GM23338 (cell line): ENCODE data around the gene KCNAB1. TPM values are rescaled to one million over a fixed set of nuclear protein-coding genes. Genes with fewer than 3 reads are reported as not detected.

Experiments used
- ATAC-seq: fragments of 200-7000 bp; cut with Tn5 transposase; 3 replicates; pipeline ENCODE4 v1.9.1; 2020
- DNase-seq: peaks from one replicate; pipeline ENCODE4 v3.0.0-alpha.2; 2015; ENCODE audit warnings: low spot score
- H2AFZ ChIP-seq: fragments of 200-600 bp; sonication (generic); 2 replicates; pipeline ENCODE4 v1.8.0; 2016; ENCODE audit warnings: antibody characterized with exemption, mild to moderate bottlenecking, moderate library complexity
- H3F3A ChIP-seq: fragments of 200-600 bp; sonication (generic); replicated peaks from 2 replicates; pipeline ENCODE4 v1.8.0; 2017; ENCODE audit warnings: antibody characterized with exemption, mixed run types, low read depth
- H3K27ac ChIP-seq: fragments of 200-600 bp; sonication (generic); 2 replicates; pipeline ENCODE4 v1.6.1; 2016; ENCODE audit warnings: low read depth
- H3K27me3 ChIP-seq: fragments of 200-600 bp; sonication (generic); 2 replicates; pipeline ENCODE4 v1.8.0; 2016; ENCODE audit warnings: mild to moderate bottlenecking, mixed run types, moderate library complexity; ENCODE audit not compliant: insufficient read depth
- H3K36me3 ChIP-seq: fragments of 200-600 bp; sonication (generic); 2 replicates; pipeline ENCODE4 v1.8.0; 2016; ENCODE audit warnings: mild to moderate bottlenecking; ENCODE audit not compliant: insufficient read depth
- H3K4me1 ChIP-seq: fragments of 200-600 bp; sonication (generic); 2 replicates; pipeline ENCODE4 v1.8.0; 2016; ENCODE audit warnings: mild to moderate bottlenecking, moderate library complexity; ENCODE audit not compliant: insufficient read depth
- H3K4me2 ChIP-seq: fragments of 200-600 bp; sonication (generic); 2 replicates; pipeline ENCODE4 v1.7.1; 2017; ENCODE audit warnings: mixed run types
- H3K4me3 ChIP-seq: fragments of 200-600 bp; sonication (generic); 2 replicates; pipeline ENCODE4 v1.6.1; 2016; ENCODE audit warnings: mixed run types
- H3K79me2 ChIP-seq: fragments of 200-600 bp; sonication (generic); replicated peaks from 2 replicates; pipeline ENCODE4 v1.8.0; 2017; ENCODE audit warnings: mild to moderate bottlenecking; ENCODE audit not compliant: insufficient read depth
- H3K9me2 ChIP-seq: fragments of 200-600 bp; sonication (generic); 2 replicates; pipeline ENCODE4 v1.8.0; 2017; ENCODE audit not compliant: insufficient read depth
- H4K20me1 ChIP-seq: fragments of 200-600 bp; sonication (generic); replicated peaks from 2 replicates; pipeline ENCODE4 v1.8.0; 2017; ENCODE audit warnings: mild to moderate bottlenecking; ENCODE audit not compliant: insufficient read depth
- H3K27ac Mint-ChIP-seq: 2 replicates; pipeline ENCODE4 v1.8.0; 2020; ENCODE audit warnings: inconsistent platforms, mild to moderate bottlenecking, moderate library complexity, mixed read lengths
- H3K27me3 Mint-ChIP-seq: 3 replicates; pipeline ENCODE4 v1.8.0; 2022; ENCODE audit warnings: low read depth, mild to moderate bottlenecking, moderate library complexity, mixed read lengths, inconsistent platforms; ENCODE audit not compliant: insufficient read depth, poor library complexity
- H3K36me3 Mint-ChIP-seq: 3 replicates; pipeline ENCODE4 v1.8.0; 2021; ENCODE audit warnings: low read depth, mild to moderate bottlenecking, inconsistent platforms, moderate library complexity, mixed read lengths
- H3K4me1 Mint-ChIP-seq: 3 replicates; pipeline ENCODE4 v1.8.0; 2020; ENCODE audit warnings: mild to moderate bottlenecking, inconsistent platforms, mixed read lengths
- H3K4me3 Mint-ChIP-seq: 3 replicates; pipeline ENCODE4 v1.8.0; 2021; ENCODE audit warnings: moderate library complexity, mild to moderate bottlenecking, inconsistent platforms, mixed read lengths
- H3K9me3 Mint-ChIP-seq: 3 replicates; pipeline ENCODE4 v1.8.0; 2020; ENCODE audit warnings: moderate library complexity, mild to moderate bottlenecking, inconsistent platforms, mixed read lengths
- CREB1 ChIP-seq: fragments of 250-450 bp; sonication (Bioruptor Pico); IDR thresholded peaks from 2 replicates; pipeline ENCODE4 v1.5.0; 2020; ENCODE audit warnings: low read depth, mild to moderate bottlenecking, moderate library complexity
- EZH2 ChIP-seq: fragments of 200-600 bp; sonication (generic); IDR thresholded peaks from one replicate; pipeline ENCODE4 v1.8.0; 2017; ENCODE audit warnings: antibody characterized with exemption, mild to moderate bottlenecking, low read depth; ENCODE audit not compliant: unreplicated experiment
- EZH2phosphoT487 ChIP-seq: fragments of 200-600 bp; sonication (generic); IDR thresholded peaks from one replicate; pipeline ENCODE4 v1.8.1; 2018; ENCODE audit warnings: antibody characterized with exemption; ENCODE audit not compliant: unreplicated experiment
- JUNB ChIP-seq: IDR thresholded peaks from one replicate; pipeline ENCODE4 v1.6.1; 2016; ENCODE audit warnings: antibody characterized with exemption; ENCODE audit not compliant: unreplicated experiment
- NANOG ChIP-seq: IDR thresholded peaks from 2 replicates; pipeline ENCODE4 v1.6.1; 2016; ENCODE audit warnings: antibody characterized with exemption, borderline replicate concordance
- STAT1 ChIP-seq: IDR thresholded peaks from one replicate; pipeline ENCODE4 v1.6.1; 2016; ENCODE audit warnings: antibody characterized with exemption; ENCODE audit not compliant: unreplicated experiment
- ZNF114 ChIP-seq: fragments of 250-450 bp; sonication (Bioruptor Pico); IDR thresholded peaks from 2 replicates; pipeline ENCODE4 v1.5.0; 2020; ENCODE audit warnings: mild to moderate bottlenecking, moderate library complexity
- polyA plus RNA-seq: library from polyadenylated mRNA; unstranded; fragments of >200 nt; fragmentation: Nextera tagmentation; extraction: Ambion mirVana; gene quantifications from 2 replicates; pipeline ENCODE4 v1.2.1, GENCODE V29; 2016
- total RNA-seq: library from RNA; depleted of rRNA; stranded (reverse); fragments of >200 nt; shearing (Covaris generic); gene quantifications from 2 replicates; pipeline ENCODE4 v1.2.3, GENCODE V29; 2014
- TF ChIP-seq, protein P1 (sequence below): IDR thresholded peaks from one replicate; pipeline ENCODE4 v1.6.1; 2018; ENCODE audit warnings: antibody characterized with exemption; ENCODE audit not compliant: unreplicated experiment
- TF ChIP-seq, protein P2 (sequence below), 2 experiments: fragments of 200-600 bp in 1 of 2; sonication (generic) in 1 of 2; conservative IDR thresholded peaks; 2 replicates each; pipeline versions ENCODE4 v1.5.1 to v1.6.1; 2016 to 2017; ENCODE audit warnings: antibody characterized with exemption in 2 of 2, low read depth in 2 of 2, mild to moderate bottlenecking in 2 of 2, moderate library complexity in 1 of 2
- TF ChIP-seq, protein P3 (sequence below): fragments of 250-450 bp; sonication (Bioruptor Pico); IDR thresholded peaks from 2 replicates; pipeline ENCODE4 v1.5.0; 2020; ENCODE audit warnings: mild to moderate bottlenecking, moderate library complexity
- TF ChIP-seq, protein P4 (sequence below): IDR thresholded peaks from 2 replicates; pipeline ENCODE4 v1.6.1; 2016; ENCODE audit warnings: antibody characterized with exemption

Gene KCNAB1
- total and polyA plus RNA-seq, 2 experiments from 2014 or later, result 0.69 to 2.6 TPM

DNA sequence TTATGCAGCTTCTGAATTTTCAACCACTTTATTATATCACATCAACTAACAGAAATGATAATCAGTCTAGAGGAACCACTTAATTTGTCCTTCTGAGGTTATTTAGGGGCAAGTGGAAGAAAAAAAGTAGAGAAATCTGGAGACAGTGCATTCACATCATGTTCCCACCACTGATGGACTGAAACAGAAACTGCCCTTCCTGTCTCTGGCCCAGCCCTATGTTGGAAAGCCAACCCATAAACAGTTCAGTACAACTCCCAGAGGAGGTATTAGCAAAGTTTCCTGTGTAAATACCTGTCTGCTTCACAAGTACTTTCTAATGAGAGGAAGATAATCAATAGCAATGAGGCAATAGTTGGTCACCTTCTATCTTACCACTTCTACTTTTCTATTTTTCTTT is 228.7 kb downstream of the KCNAB1 start (continued):
- TF ChIP-seq, protein P1, sequence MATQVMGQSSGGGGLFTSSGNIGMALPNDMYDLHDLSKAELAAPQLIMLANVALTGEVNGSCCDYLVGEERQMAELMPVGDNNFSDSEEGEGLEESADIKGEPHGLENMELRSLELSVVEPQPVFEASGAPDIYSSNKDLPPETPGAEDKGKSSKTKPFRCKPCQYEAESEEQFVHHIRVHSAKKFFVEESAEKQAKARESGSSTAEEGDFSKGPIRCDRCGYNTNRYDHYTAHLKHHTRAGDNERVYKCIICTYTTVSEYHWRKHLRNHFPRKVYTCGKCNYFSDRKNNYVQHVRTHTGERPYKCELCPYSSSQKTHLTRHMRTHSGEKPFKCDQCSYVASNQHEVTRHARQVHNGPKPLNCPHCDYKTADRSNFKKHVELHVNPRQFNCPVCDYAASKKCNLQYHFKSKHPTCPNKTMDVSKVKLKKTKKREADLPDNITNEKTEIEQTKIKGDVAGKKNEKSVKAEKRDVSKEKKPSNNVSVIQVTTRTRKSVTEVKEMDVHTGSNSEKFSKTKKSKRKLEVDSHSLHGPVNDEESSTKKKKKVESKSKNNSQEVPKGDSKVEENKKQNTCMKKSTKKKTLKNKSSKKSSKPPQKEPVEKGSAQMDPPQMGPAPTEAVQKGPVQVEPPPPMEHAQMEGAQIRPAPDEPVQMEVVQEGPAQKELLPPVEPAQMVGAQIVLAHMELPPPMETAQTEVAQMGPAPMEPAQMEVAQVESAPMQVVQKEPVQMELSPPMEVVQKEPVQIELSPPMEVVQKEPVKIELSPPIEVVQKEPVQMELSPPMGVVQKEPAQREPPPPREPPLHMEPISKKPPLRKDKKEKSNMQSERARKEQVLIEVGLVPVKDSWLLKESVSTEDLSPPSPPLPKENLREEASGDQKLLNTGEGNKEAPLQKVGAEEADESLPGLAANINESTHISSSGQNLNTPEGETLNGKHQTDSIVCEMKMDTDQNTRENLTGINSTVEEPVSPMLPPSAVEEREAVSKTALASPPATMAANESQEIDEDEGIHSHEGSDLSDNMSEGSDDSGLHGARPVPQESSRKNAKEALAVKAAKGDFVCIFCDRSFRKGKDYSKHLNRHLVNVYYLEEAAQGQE, result no peak
- TF ChIP-seq, protein P2, sequence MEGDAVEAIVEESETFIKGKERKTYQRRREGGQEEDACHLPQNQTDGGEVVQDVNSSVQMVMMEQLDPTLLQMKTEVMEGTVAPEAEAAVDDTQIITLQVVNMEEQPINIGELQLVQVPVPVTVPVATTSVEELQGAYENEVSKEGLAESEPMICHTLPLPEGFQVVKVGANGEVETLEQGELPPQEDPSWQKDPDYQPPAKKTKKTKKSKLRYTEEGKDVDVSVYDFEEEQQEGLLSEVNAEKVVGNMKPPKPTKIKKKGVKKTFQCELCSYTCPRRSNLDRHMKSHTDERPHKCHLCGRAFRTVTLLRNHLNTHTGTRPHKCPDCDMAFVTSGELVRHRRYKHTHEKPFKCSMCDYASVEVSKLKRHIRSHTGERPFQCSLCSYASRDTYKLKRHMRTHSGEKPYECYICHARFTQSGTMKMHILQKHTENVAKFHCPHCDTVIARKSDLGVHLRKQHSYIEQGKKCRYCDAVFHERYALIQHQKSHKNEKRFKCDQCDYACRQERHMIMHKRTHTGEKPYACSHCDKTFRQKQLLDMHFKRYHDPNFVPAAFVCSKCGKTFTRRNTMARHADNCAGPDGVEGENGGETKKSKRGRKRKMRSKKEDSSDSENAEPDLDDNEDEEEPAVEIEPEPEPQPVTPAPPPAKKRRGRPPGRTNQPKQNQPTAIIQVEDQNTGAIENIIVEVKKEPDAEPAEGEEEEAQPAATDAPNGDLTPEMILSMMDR (conservative IDR thresholded peaks at IDR 0.05; ENCODE audit: low read depth in 2 of 2), result no peak
- TF ChIP-seq STAT1 (no peak), ZNF114 (CRISPR knock-in tag) (no peak), CREB1 (CRISPR knock-in tag) (no peak), JUNB (no peak), EZH2 (no peak), NANOG (no peak)

DNA sequence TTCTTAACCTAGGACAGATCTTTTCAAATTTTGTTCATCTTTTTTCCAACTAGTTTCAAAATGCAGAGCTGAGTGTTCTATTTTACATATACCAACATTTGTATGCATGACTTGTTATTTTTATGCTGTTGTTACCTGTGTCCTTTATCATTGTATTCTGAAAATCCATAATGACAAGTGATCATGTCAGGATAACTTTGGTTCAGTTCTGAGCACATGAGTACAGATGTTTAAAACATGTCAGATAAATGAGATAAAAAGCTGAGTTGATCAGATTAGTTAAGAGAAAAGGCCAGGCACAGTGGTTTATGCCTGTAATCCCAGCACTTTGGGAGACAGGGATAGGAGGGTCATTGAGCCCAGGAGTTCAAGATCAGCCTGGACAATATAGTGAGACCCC is 229.6 kb downstream of the KCNAB1 start:
- ATAC-seq (no peak), DNase-seq (no peak)
- no peaks in the 10 kb centered on the region for H3K4me1 ChIP-seq
- no peaks in the 10 kb centered on the region for H3K9me2 ChIP-seq
- H3F3A ChIP-seq, result no peaks in the 10 kb centered on the region
- no peaks in the 10 kb centered on the region for H3K79me2 ChIP-seq
- no peaks in the 10 kb centered on the region for H3K36me3 ChIP-seq
- Mint-ChIP-seq H3K4me1 (peaks cover 11% of the 10 kb centered on the region), H3K9me3 (no peaks in the 10 kb centered on the region), H3K4me3 (no peak overlapping the region), H3K27ac (no peak overlapping the region), H3K36me3 (no peaks in the 10 kb centered on the region), H3K27me3 (no peaks in the 10 kb centered on the region)
- no peaks in the 10 kb centered on the region for H3K27me3 ChIP-seq
- no peak overlapping the region for H2AFZ ChIP-seq
- H3K27ac ChIP-seq, result no peak overlapping the region
- no peak overlapping the region for H3K4me2 ChIP-seq
- H3K4me3 ChIP-seq, result no peak overlapping the region
- H4K20me1 ChIP-seq, result no peaks in the 10 kb centered on the region
- TF ChIP-seq JUNB (no peak), EZH2phosphoT487 (no peak), NANOG (no peak)
- TF ChIP-seq, protein P3, sequence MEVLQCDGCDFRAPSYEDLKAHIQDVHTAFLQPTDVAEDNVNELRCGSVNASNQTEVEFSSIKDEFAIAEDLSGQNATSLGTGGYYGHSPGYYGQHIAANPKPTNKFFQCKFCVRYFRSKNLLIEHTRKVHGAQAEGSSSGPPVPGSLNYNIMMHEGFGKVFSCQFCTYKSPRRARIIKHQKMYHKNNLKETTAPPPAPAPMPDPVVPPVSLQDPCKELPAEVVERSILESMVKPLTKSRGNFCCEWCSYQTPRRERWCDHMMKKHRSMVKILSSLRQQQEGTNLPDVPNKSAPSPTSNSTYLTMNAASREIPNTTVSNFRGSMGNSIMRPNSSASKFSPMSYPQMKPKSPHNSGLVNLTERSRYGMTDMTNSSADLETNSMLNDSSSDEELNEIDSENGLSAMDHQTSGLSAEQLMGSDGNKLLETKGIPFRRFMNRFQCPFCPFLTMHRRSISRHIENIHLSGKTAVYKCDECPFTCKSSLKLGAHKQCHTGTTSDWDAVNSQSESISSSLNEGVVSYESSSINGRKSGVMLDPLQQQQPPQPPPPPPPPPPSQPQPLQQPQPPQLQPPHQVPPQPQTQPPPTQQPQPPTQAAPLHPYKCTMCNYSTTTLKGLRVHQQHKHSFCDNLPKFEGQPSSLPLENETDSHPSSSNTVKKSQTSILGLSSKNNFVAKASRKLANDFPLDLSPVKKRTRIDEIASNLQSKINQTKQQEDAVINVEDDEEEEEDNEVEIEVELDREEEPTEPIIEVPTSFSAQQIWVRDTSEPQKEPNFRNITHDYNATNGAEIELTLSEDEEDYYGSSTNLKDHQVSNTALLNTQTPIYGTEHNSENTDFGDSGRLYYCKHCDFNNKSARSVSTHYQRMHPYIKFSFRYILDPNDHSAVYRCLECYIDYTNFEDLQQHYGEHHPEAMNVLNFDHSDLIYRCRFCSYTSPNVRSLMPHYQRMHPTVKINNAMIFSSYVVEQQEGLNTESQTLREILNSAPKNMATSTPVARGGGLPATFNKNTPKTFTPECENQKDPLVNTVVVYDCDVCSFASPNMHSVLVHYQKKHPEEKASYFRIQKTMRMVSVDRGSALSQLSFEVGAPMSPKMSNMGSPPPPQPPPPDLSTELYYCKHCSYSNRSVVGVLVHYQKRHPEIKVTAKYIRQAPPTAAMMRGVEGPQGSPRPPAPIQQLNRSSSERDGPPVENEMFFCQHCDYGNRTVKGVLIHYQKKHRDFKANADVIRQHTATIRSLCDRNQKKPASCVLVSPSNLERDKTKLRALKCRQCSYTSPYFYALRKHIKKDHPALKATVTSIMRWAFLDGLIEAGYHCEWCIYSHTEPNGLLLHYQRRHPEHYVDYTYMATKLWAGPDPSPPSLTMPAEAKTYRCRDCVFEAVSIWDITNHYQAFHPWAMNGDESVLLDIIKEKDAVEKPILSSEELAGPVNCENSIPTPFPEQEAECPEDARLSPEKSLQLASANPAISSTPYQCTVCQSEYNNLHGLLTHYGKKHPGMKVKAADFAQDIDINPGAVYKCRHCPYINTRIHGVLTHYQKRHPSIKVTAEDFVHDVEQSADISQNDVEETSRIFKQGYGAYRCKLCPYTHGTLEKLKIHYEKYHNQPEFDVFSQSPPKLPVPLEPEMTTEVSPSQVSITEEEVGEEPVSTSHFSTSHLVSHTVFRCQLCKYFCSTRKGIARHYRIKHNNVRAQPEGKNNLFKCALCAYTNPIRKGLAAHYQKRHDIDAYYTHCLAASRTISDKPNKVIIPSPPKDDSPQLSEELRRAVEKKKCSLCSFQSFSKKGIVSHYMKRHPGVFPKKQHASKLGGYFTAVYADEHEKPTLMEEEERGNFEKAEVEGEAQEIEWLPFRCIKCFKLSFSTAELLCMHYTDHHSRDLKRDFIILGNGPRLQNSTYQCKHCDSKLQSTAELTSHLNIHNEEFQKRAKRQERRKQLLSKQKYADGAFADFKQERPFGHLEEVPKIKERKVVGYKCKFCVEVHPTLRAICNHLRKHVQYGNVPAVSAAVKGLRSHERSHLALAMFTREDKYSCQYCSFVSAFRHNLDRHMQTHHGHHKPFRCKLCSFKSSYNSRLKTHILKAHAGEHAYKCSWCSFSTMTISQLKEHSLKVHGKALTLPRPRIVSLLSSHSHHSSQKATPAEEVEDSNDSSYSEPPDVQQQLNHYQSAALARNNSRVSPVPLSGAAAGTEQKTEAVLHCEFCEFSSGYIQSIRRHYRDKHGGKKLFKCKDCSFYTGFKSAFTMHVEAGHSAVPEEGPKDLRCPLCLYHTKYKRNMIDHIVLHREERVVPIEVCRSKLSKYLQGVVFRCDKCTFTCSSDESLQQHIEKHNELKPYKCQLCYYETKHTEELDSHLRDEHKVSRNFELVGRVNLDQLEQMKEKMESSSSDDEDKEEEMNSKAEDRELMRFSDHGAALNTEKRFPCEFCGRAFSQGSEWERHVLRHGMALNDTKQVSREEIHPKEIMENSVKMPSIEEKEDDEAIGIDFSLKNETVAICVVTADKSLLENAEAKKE (CRISPR knock-in tag), result no peak
- TF ChIP-seq, protein P4, sequence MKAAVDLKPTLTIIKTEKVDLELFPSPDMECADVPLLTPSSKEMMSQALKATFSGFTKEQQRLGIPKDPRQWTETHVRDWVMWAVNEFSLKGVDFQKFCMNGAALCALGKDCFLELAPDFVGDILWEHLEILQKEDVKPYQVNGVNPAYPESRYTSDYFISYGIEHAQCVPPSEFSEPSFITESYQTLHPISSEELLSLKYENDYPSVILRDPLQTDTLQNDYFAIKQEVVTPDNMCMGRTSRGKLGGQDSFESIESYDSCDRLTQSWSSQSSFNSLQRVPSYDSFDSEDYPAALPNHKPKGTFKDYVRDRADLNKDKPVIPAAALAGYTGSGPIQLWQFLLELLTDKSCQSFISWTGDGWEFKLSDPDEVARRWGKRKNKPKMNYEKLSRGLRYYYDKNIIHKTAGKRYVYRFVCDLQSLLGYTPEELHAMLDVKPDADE, result no peak
- TF ChIP-seq, protein P2 (conservative IDR thresholded peaks at IDR 0.05; ENCODE audit: low read depth in 2 of 2), result no peak
